Measurements from ENCODE around the gene GMDS. TPM values are rescaled to one million over a fixed set of nuclear protein-coding genes. Genes with fewer than 3 reads are reported as not detected.

Gene GMDS
- total and polyA plus RNA-seq, 2 of the 13 experiments (the other 11 are each of a cell fraction or from before 2014, with no cell fraction given) = 64.4 to 112 TPM

DNA sequence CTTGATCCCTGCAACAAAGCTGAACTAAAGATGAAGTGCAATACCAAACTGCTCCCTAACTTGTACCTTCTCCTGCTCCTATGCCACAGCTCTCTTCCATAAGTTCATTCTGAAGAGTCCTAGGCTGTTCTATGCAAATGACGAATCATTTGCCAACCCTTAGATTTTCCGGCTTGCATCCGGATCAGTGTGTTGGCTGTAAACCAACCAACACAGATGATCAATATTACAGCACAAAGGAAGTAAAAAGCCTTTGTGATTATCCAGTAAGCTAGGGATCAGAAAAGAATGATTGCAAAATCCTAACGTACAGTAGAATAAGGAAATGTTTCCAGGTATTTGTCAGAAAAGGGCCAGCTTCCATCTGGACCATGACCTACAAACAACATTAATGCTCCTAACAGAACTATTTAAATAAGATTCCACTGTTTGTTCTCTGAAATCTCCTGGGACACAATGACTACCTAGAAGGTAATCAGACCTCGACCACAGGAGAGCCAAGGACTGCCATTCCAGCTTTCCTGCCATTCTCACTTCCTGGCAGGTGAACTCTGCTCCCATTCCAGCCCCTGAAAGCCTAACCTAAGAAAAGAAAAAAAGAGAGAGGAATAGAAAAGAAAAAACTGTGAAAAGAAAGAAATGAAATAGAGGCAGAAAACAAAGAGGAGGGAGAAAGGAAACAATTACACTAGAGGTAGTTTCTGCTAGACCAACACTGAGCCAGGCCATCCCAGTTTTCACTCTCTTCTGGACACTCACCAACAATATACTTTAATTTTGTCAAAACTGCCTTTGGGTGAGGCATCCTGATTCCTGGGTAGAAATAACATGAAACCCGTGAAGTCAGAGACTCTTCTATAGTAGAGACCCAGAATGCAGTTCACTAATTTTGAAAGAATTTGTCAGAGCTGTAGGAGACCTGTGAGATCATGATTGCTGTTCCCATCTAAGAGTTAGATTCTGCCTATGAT lies 19.7 kb downstream of the GMDS start (continued):
- TF ChIP-seq GPBP1L1 (CRISPR knock-in tag; IDR thresholded peaks at IDR 0.05) (no peak), TGIF2 (CRISPR knock-in tag; IDR thresholded peaks at IDR 0.05) (no peak), EHMT2 (IDR thresholded peaks at IDR 0.05; ENCODE audit: borderline replicate concordance, low read depth, low read length) (peak; percentile 74; the same call in 1 of the 2 replicates), ZNF589 (CRISPR knock-in tag; conservative IDR thresholded peaks at IDR 0.05) (no peak), ZNF597 (CRISPR knock-in tag; IDR thresholded peaks at IDR 0.05) (no peak), ZNF614 (CRISPR knock-in tag; IDR thresholded peaks at IDR 0.05; ENCODE audit: borderline replicate concordance) (peak; percentile 97), SNAI1 (CRISPR knock-in tag; IDR thresholded peaks at IDR 0.05; ENCODE audit: borderline replicate concordance) (no peak), ZNF781 (CRISPR knock-in tag; IDR thresholded peaks at IDR 0.05; ENCODE audit: borderline replicate concordance, not compliant biosample characterization) (peak; percentile 68), ZNF598 (CRISPR knock-in tag; IDR thresholded peaks at IDR 0.05; ENCODE audit: borderline replicate concordance) (no peak), GATAD1 (CRISPR knock-in tag; IDR thresholded peaks at IDR 0.05) (peak; percentile 75), HNRNPK (IDR thresholded peaks at IDR 0.05; ENCODE audit: low read depth, low read length, poor library complexity, severe bottlenecking) (no peak), ZNF180 (CRISPR knock-in tag; IDR thresholded peaks at IDR 0.05; ENCODE audit: borderline replicate concordance, low read depth) (no peak), ZNF678 (CRISPR knock-in tag; IDR thresholded peaks at IDR 0.05) (no peak), ZNF878 (CRISPR knock-in tag; IDR thresholded peaks at IDR 0.05) (peak; percentile 79; the same call in 1 of the 2 replicates), MZF1 (CRISPR knock-in tag; IDR thresholded peaks at IDR 0.05; ENCODE audit: borderline replicate concordance) (no peak)
- TF ChIP-seq, protein P1, sequence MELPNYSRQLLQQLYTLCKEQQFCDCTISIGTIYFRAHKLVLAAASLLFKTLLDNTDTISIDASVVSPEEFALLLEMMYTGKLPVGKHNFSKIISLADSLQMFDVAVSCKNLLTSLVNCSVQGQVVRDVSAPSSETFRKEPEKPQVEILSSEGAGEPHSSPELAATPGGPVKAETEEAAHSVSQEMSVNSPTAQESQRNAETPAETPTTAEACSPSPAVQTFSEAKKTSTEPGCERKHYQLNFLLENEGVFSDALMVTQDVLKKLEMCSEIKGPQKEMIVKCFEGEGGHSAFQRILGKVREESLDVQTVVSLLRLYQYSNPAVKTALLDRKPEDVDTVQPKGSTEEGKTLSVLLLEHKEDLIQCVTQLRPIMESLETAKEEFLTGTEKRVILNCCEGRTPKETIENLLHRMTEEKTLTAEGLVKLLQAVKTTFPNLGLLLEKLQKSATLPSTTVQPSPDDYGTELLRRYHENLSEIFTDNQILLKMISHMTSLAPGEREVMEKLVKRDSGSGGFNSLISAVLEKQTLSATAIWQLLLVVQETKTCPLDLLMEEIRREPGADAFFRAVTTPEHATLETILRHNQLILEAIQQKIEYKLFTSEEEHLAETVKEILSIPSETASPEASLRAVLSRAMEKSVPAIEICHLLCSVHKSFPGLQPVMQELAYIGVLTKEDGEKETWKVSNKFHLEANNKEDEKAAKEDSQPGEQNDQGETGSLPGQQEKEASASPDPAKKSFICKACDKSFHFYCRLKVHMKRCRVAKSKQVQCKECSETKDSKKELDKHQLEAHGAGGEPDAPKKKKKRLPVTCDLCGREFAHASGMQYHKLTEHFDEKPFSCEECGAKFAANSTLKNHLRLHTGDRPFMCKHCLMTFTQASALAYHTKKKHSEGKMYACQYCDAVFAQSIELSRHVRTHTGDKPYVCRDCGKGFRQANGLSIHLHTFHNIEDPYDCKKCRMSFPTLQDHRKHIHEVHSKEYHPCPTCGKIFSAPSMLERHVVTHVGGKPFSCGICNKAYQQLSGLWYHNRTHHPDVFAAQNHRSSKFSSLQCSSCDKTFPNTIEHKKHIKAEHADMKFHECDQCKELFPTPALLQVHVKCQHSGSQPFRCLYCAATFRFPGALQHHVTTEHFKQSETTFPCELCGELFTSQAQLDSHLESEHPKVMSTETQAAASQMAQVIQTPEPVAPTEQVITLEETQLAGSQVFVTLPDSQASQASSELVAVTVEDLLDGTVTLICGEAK (IDR thresholded peaks at IDR 0.05) = no peak
- TF ChIP-seq, protein P1 (CRISPR knock-in tag; IDR thresholded peaks at IDR 0.05) = peak; percentile 58; the same call in 1 of the 2 replicates
